H9 (cell line): Measurements from ENCODE around the gene OMA1. TPM values are rescaled to one million over a fixed set of nuclear protein-coding genes. Genes with fewer than 3 reads are reported as not detected.

Experiments used
- DNase-seq: peaks from one replicate; pipeline ENCODE4 v3.0.0-alpha.2; 2017
- H2AFZ ChIP-seq: one replicate; pipeline ENCODE4 v1.6.1; 2013; ENCODE audit warnings: mild to moderate bottlenecking, low read length, control low read depth, moderate library complexity
- H2AK5ac ChIP-seq: 2 replicates; pipeline ENCODE4 v1.6.1; 2013; ENCODE audit warnings: low read length, control low read depth, mixed read lengths; ENCODE audit not compliant: insufficient read length
- H2BK120ac ChIP-seq: one replicate; pipeline ENCODE4 v1.6.1; 2013; ENCODE audit warnings: low read depth, mild to moderate bottlenecking, low read length, control low read depth, inconsistent platforms; ENCODE audit not compliant: poor library complexity, severe bottlenecking
- H2BK12ac ChIP-seq: 2 replicates; pipeline ENCODE4 v1.6.1; 2013; ENCODE audit warnings: low read length, control low read depth, mixed read lengths, low read depth; ENCODE audit not compliant: insufficient read length
- H2BK15ac ChIP-seq: 2 replicates; pipeline ENCODE4 v1.6.1; 2013; ENCODE audit warnings: low read depth, low read length, control low read depth
- H2BK20ac ChIP-seq: one replicate; pipeline ENCODE4 v1.6.1; 2013; ENCODE audit warnings: low read depth, mild to moderate bottlenecking, low read length, control low read depth, inconsistent platforms; ENCODE audit not compliant: poor library complexity, severe bottlenecking
- H2BK5ac ChIP-seq: 2 replicates; pipeline ENCODE4 v1.6.1; 2013; ENCODE audit warnings: low read length, control low read depth, mixed read lengths; ENCODE audit not compliant: insufficient read length
- H3K14ac ChIP-seq: 2 replicates; pipeline ENCODE4 v1.6.1; 2013; ENCODE audit warnings: low read length, control low read depth; ENCODE audit not compliant: insufficient read depth
- H3K18ac ChIP-seq: 2 replicates; pipeline ENCODE4 v1.6.1; 2013; ENCODE audit warnings: low read depth, mild to moderate bottlenecking, mixed read lengths, low read length, control low read depth; ENCODE audit not compliant: insufficient read length
- H3K23ac ChIP-seq: 2 replicates; pipeline ENCODE4 v1.6.1; 2013; ENCODE audit warnings: low read length, control low read depth, mixed read lengths, low read depth; ENCODE audit not compliant: insufficient read length
- H3K23me2 ChIP-seq: 2 replicates; pipeline ENCODE4 v1.6.1; 2013; ENCODE audit warnings: low read depth, mild to moderate bottlenecking, mixed read lengths, low read length, control low read depth; ENCODE audit not compliant: insufficient read length, poor library complexity, severe bottlenecking
- H3K27ac ChIP-seq: 2 replicates; pipeline ENCODE4 v1.5.1; 2013; ENCODE audit warnings: low read length, control low read depth, mixed read lengths, low read depth; ENCODE audit not compliant: insufficient read length
- H3K27me3 ChIP-seq: 2 replicates; pipeline ENCODE4 v1.6.1; 2013; ENCODE audit warnings: low read length, control low read depth, inconsistent platforms; ENCODE audit not compliant: insufficient read depth
- H3K4ac ChIP-seq: 2 replicates; pipeline ENCODE4 v1.6.1; 2013; ENCODE audit warnings: low read depth, mild to moderate bottlenecking, control low read depth, inconsistent platforms, low read length, moderate library complexity
- H3K4me1 ChIP-seq: 2 replicates; pipeline ENCODE4 v1.6.1; 2013; ENCODE audit warnings: low read length, control low read depth, inconsistent platforms; ENCODE audit not compliant: insufficient read depth
- H3K4me2 ChIP-seq: 2 replicates; pipeline ENCODE4 v1.6.1; 2013; ENCODE audit warnings: low read length, control low read depth, mixed read lengths; ENCODE audit not compliant: insufficient read length, insufficient read depth
- H3K56ac ChIP-seq: 2 replicates; pipeline ENCODE4 v1.6.1; 2013; ENCODE audit warnings: low read depth, mild to moderate bottlenecking, mixed read lengths, low read length, control low read depth; ENCODE audit not compliant: insufficient read length
- H3K79me1 ChIP-seq: 2 replicates; pipeline ENCODE4 v1.6.1; 2013; ENCODE audit warnings: low read depth, mild to moderate bottlenecking, moderate library complexity, low read length, control low read depth, inconsistent platforms; ENCODE audit not compliant: insufficient read depth, poor library complexity, severe bottlenecking
- H3K79me2 ChIP-seq: 2 replicates; pipeline ENCODE4 v1.6.1; 2013; ENCODE audit warnings: low read length, control low read depth, inconsistent platforms; ENCODE audit not compliant: insufficient read depth
- H3K9ac ChIP-seq: 2 replicates; pipeline ENCODE4 v1.6.1; 2013; ENCODE audit warnings: low read length, control low read depth, mixed read lengths; ENCODE audit not compliant: insufficient read length; ENCODE audit errors: extremely low read depth
- H3K9me3 ChIP-seq: one replicate; pipeline ENCODE4 v1.6.1; 2013; ENCODE audit warnings: low read depth, low read length, inconsistent platforms; ENCODE audit not compliant: control insufficient read depth
- H3T11ph ChIP-seq: one replicate; pipeline ENCODE4 v1.6.1; 2013; ENCODE audit warnings: mild to moderate bottlenecking, low read length, control low read depth, inconsistent platforms
- H4K20me1 ChIP-seq: one replicate; pipeline ENCODE4 v1.6.1; 2013; ENCODE audit not compliant: control insufficient read depth, insufficient read length, insufficient read depth
- H4K5ac ChIP-seq: 2 replicates; pipeline ENCODE4 v1.6.1; 2013; ENCODE audit warnings: low read depth, mild to moderate bottlenecking, mixed read lengths, low read length, control low read depth; ENCODE audit not compliant: insufficient read length
- H4K8ac ChIP-seq: replicated peaks from 2 replicates; pipeline ENCODE4 v1.6.1; 2013; ENCODE audit warnings: low read length, control low read depth, mixed read lengths, low read depth; ENCODE audit not compliant: insufficient read length
- H4K91ac ChIP-seq: 2 replicates; pipeline ENCODE4 v1.6.1; 2013; ENCODE audit warnings: low read depth, mild to moderate bottlenecking, moderate library complexity, mixed read lengths, low read length, control low read depth; ENCODE audit not compliant: insufficient read length
- H3K27ac Mint-ChIP-seq, 3 experiments: 2 replicates in 2 of 3; 3 replicates in 1 of 3; pipeline ENCODE4 v1.8.0; 2020 to 2021; ENCODE audit warnings: mixed read lengths in 3 of 3, mild to moderate bottlenecking in 1 of 3, moderate library complexity in 1 of 3
- H3K27me3 Mint-ChIP-seq: 2 replicates; pipeline ENCODE4 v1.8.0; 2021; ENCODE audit warnings: low read depth, mild to moderate bottlenecking, moderate library complexity, mixed read lengths
- H3K36me3 Mint-ChIP-seq, 3 experiments: 2 replicates in 2 of 3; 3 replicates in 1 of 3; pipeline ENCODE4 v1.8.0; 2020 to 2021; ENCODE audit warnings: low read depth in 3 of 3, mixed read lengths in 3 of 3; ENCODE audit not compliant: insufficient read depth in 1 of 3
- H3K4me1 Mint-ChIP-seq, 2 experiments: 2 replicates each; pipeline ENCODE4 v1.8.0; 2020; ENCODE audit warnings: mixed read lengths in 2 of 2
- H3K4me3 Mint-ChIP-seq, 2 experiments: 2 replicates in 1 of 2; 3 replicates in 1 of 2; pipeline ENCODE4 v1.8.0; 2020 to 2021; ENCODE audit warnings: mild to moderate bottlenecking in 2 of 2, mixed read lengths in 2 of 2, moderate library complexity in 1 of 2
- H3K9me3 Mint-ChIP-seq, 2 experiments: 2 replicates in 1 of 2; 3 replicates in 1 of 2; pipeline ENCODE4 v1.8.0; 2020; ENCODE audit warnings: mild to moderate bottlenecking in 2 of 2, mixed read lengths in 2 of 2, moderate library complexity in 1 of 2
- CTCF ChIP-seq: fragments of 200-600 bp; sonication (generic); conservative IDR thresholded peaks from 3 replicates; pipeline ENCODE4 v1.8.0; 2021; ENCODE audit warnings: antibody characterized with exemption, mild to moderate bottlenecking
- WGBS: extraction: QIAGEN DNeasy Blood & Tissue Kit; methylation state at CpG from one replicate; pipeline ENCODE4 v1.1.7; 2013; ENCODE audit warnings: missing lambda C conversion rate, low lambda C conversion rate, mixed read lengths; ENCODE audit not compliant: insufficient read length; ENCODE audit errors: extremely low coverage; 5-methylcytosine and 5-hydroxymethylcytosine counted together
- total RNA-seq: library from RNA; stranded (reverse); gene quantifications from 2 replicates; pipeline ENCODE4 v1.2.1, GENCODE V29; 2021

OMA1 gene
- total RNA-seq, 1 experiment from 2014 or later: 12.9 TPM

- H3K27ac Mint-ChIP-seq: no peak overlapping the region
- Histone ChIP-seq H3K79me1 (no peaks in the 10 kb centered on the region), H3K9ac (no peak overlapping the region), H3K4me2 (no peak overlapping the region), H2AFZ (no peak overlapping the region), H2AK5ac (no peak overlapping the region), H4K5ac (no peak overlapping the region), H3K56ac (no peak overlapping the region), H3K9me3 (no peaks in the 10 kb centered on the region), H4K91ac (no peak overlapping the region), H3K23me2 (no peaks in the 10 kb centered on the region), H2BK120ac (no peak overlapping the region), H3K4me1 (no peaks in the 10 kb centered on the region), H4K8ac (no peak overlapping the region), H2BK15ac (no peak overlapping the region), H2BK20ac (no peak overlapping the region), H3T11ph (no peak overlapping the region), H2BK5ac (no peak overlapping the region), H3K4ac (no peak overlapping the region), H3K18ac (no peak overlapping the region), H3K27ac (no peak overlapping the region), H3K27me3 (no peaks in the 10 kb centered on the region), H3K23ac (no peak overlapping the region), H3K79me2 (no peaks in the 10 kb centered on the region), H2BK12ac (no peak overlapping the region), H3K14ac (no peak overlapping the region), H4K20me1 (no peaks in the 10 kb centered on the region)
- no CpG with 5 or more reads among the region's 4 CpGs for WGBS
- no peaks in the 10 kb centered on the region for H3K9me3 Mint-ChIP-seq
- peaks cover 13% of the 10 kb centered on the region for H3K27me3 Mint-ChIP-seq
- no peak overlapping the region for H3K4me3 Mint-ChIP-seq
- TF ChIP-seq CTCF: no peak
- no peaks in the 10 kb centered on the region for H3K36me3 Mint-ChIP-seq
- 0 out of 4 replicates have a peak, but pooled peaks cover 0 to 2% of the 10 kb centered on the region in 2 experiments for H3K4me1 Mint-ChIP-seq
- no peak for DNase-seq
Measured at GRCh38 chr1:58586271-58586670, 39.7 kb upstream of the OMA1 start.
